Measurements from ENCODE around the gene CARS1. TPM values are rescaled to one million over a fixed set of nuclear protein-coding genes. Genes with fewer than 3 reads are reported as not detected.

The CARS1 gene
- total RNA-seq, 1 experiment from 2014 or later, result 57.2 TPM

- Histone ChIP-seq H3K27me3 (no peaks in the 10 kb centered on the region), H3K4me3 (no peak overlapping the region), H3K36me3 (peaks cover 45% of the 10 kb centered on the region), H3K9me3 (no peaks in the 10 kb centered on the region)
- no peak for DNase-seq
These were observed 26.7 kb downstream of the CARS1 start for GRCh38 chr11:3030289-3031070.

GRCh38 chr11:3028813-3029212, 28.4 kb downstream of the CARS1 start:
- Histone ChIP-seq H3K4me3 (no peak overlapping the region), H3K9me3 (no peaks in the 10 kb centered on the region), H3K27me3 (no peaks in the 10 kb centered on the region), H3K36me3 (peaks cover 48% of the 10 kb centered on the region)
- no peak for DNase-seq

- Histone ChIP-seq H3K4me3 (no peak overlapping the region), H3K27me3 (no peaks in the 10 kb centered on the region), H3K9me3 (no peaks in the 10 kb centered on the region), H3K36me3 (peaks cover 43% of the 10 kb centered on the region)
- no peak for DNase-seq
These were observed 30.4 kb downstream of the CARS1 start for GRCh38 chr11:3026803-3027202.

GRCh38 chr11:3022982-3023381, 34.2 kb downstream of the CARS1 start:
- peaks cover 31% of the 10 kb centered on the region for H3K36me3 ChIP-seq
- no peak for DNase-seq
- no peaks in the 10 kb centered on the region for H3K9me3 ChIP-seq
- H3K27me3 ChIP-seq, result no peaks in the 10 kb centered on the region
- H3K4me3 ChIP-seq, result no peak overlapping the region

GRCh38 chr11:3022300-3022967, 34.8 kb downstream of the CARS1 start:
- H3K36me3 ChIP-seq, result peaks cover 32% of the 10 kb centered on the region

GRCh38 chr11:3021125-3021524, 36.1 kb downstream of the CARS1 start:
- Histone ChIP-seq H3K27me3 (no peaks in the 10 kb centered on the region), H3K36me3 (peaks cover 34% of the 10 kb centered on the region)
- DNase-seq, result peak; percentile 27

More at GRCh38 chr11:3022300-3022967, 34.8 kb downstream of the CARS1 start:
- no peaks in the 10 kb centered on the region for H3K27me3 ChIP-seq
- H3K9me3 ChIP-seq, result no peaks in the 10 kb centered on the region
- H3K4me3 ChIP-seq, result no peak overlapping the region
- DNase-seq, result no peak

GRCh38 chr11:3020011-3020410, 37.2 kb downstream of the CARS1 start:
- H3K4me3 ChIP-seq, result no peak overlapping the region
- no peaks in the 10 kb centered on the region for H3K27me3 ChIP-seq
- DNase-seq, result no peak
- H3K9me3 ChIP-seq, result no peaks in the 10 kb centered on the region
- peaks cover 31% of the 10 kb centered on the region for H3K36me3 ChIP-seq

More at GRCh38 chr11:3021125-3021524, 36.1 kb downstream of the CARS1 start:
- Histone ChIP-seq H3K4me3 (no peak overlapping the region), H3K9me3 (no peaks in the 10 kb centered on the region)

- Histone ChIP-seq H3K9me3 (no peaks in the 10 kb centered on the region), H3K27me3 (no peaks in the 10 kb centered on the region), H3K4me3 (no peak overlapping the region), H3K36me3 (peaks cover 32% of the 10 kb centered on the region)
- no peak for DNase-seq
These were observed 38.6 kb downstream of the CARS1 start for GRCh38 chr11:3018596-3018995.

GRCh38 chr11:3016861-3017260, 40.4 kb downstream of the CARS1 start:
- Histone ChIP-seq H3K27me3 (no peaks in the 10 kb centered on the region), H3K36me3 (peaks cover 44% of the 10 kb centered on the region), H3K4me3 (no peak overlapping the region), H3K9me3 (no peaks in the 10 kb centered on the region)
- DNase-seq, result no peak

- H3K4me3 ChIP-seq, result no peak overlapping the region
- H3K9me3 ChIP-seq, result no peaks in the 10 kb centered on the region
- peaks cover 49% of the 10 kb centered on the region for H3K36me3 ChIP-seq
- DNase-seq, result no peak
- no peaks in the 10 kb centered on the region for H3K27me3 ChIP-seq
These were observed 41.4 kb downstream of the CARS1 start for GRCh38 chr11:3015796-3016195.

- DNase-seq, result no peak
- H3K36me3 ChIP-seq, result peaks cover 47% of the 10 kb centered on the region
- H3K4me3 ChIP-seq, result no peak overlapping the region
- no peaks in the 10 kb centered on the region for H3K9me3 ChIP-seq
- no peaks in the 10 kb centered on the region for H3K27me3 ChIP-seq
These were observed 42.3 kb downstream of the CARS1 start for GRCh38 chr11:3014943-3015342.

GRCh38 chr11:3014057-3014938, 42.9 kb downstream of the CARS1 start:
- Histone ChIP-seq H3K4me3 (no peak overlapping the region), H3K9me3 (no peaks in the 10 kb centered on the region), H3K27me3 (no peaks in the 10 kb centered on the region), H3K36me3 (peaks cover 45% of the 10 kb centered on the region)
- DNase-seq, result no peak

- DNase-seq, result no peak
- no peaks in the 10 kb centered on the region for H3K27me3 ChIP-seq
- H3K4me3 ChIP-seq, result no peak overlapping the region
- H3K36me3 ChIP-seq, result peaks cover 37% of the 10 kb centered on the region
- H3K9me3 ChIP-seq, result no peaks in the 10 kb centered on the region
These were observed 45.0 kb downstream of the CARS1 start for GRCh38 chr11:3011891-3012885.

GRCh38 chr11:3010521-3011275, 46.5 kb downstream of the CARS1 start:
- no peak for DNase-seq
- peaks cover 34% of the 10 kb centered on the region for H3K36me3 ChIP-seq
- H3K27me3 ChIP-seq, result no peaks in the 10 kb centered on the region
- no peaks in the 10 kb centered on the region for H3K9me3 ChIP-seq
- H3K4me3 ChIP-seq, result no peak overlapping the region

GRCh38 chr11:3010004-3010403, 47.2 kb downstream of the CARS1 start:
- Histone ChIP-seq H3K27me3 (no peaks in the 10 kb centered on the region), H3K4me3 (no peak overlapping the region), H3K36me3 (peaks cover 32% of the 10 kb centered on the region), H3K9me3 (no peaks in the 10 kb centered on the region)
- DNase-seq, result no peak
